Gastrocnemius medialis (tissue), 4 donors: Measurements from ENCODE around the gene CUEDC2. TPM values are rescaled to one million over a fixed set of nuclear protein-coding genes. Genes with fewer than 3 reads are reported as not detected.

Experiments used
- ATAC-seq, 2 donors: fragments of 150-250 bp; one replicate each; pipeline ENCODE4 v1.9.1; 2016
- DNase-seq, 2 donors: peaks; one replicate each; pipeline ENCODE4 v3.0.0-alpha.2; 2019
- H3K27ac ChIP-seq, 4 donors: fragments of 200-600 bp; sonication (generic); 1 replicate in 1 of 4; 2 replicates in 3 of 4; pipeline ENCODE4 v1.5.1; 2016 to 2018; ENCODE audit warnings: mild to moderate bottlenecking in 2 of 4, moderate library complexity in 1 of 4
- H3K27me3 ChIP-seq, 3 donors: fragments of 200-600 bp; sonication (generic) in 2 of 3; 1 replicate in 1 of 3; 2 replicates in 2 of 3; pipeline versions ENCODE4 v1.5.1 to v1.6.0; 2016 to 2019; ENCODE audit warnings: mild to moderate bottlenecking in 1 of 3, moderate library complexity in 1 of 3
- H3K36me3 ChIP-seq, 2 donors: fragments of 200-600 bp; sonication (generic) in 1 of 2; one replicate each; pipeline ENCODE4 v1.5.1; 2017 to 2018
- H3K4me1 ChIP-seq, 2 donors: fragments of 200-600 bp; sonication (generic) in 1 of 2; one replicate each; pipeline ENCODE4 v1.5.1; 2016 to 2017; ENCODE audit warnings: mild to moderate bottlenecking in 2 of 2
- H3K4me3 ChIP-seq, 4 donors: fragments of 200-600 bp; sonication (generic) in 3 of 4; 1 replicate in 1 of 4; 2 replicates in 3 of 4; pipeline ENCODE4 v1.5.1; 2016 to 2019; ENCODE audit warnings: mild to moderate bottlenecking in 2 of 4
- H3K9me3 ChIP-seq, 3 donors: fragments of 200-600 bp; sonication (generic) in 2 of 3; 1 replicate in 1 of 3; 2 replicates in 2 of 3; pipeline ENCODE4 v1.5.1; 2016 to 2019
- POLR2A ChIP-seq, 2 donors: fragments of 450-650 bp; IDR thresholded peaks; one replicate each; pipeline ENCODE4 v1.6.1; 2017; ENCODE audit warnings: antibody characterized with exemption in 2 of 2, mild to moderate bottlenecking in 2 of 2, moderate library complexity in 2 of 2
- in situ Hi-C, 4 donors: fragments of 200-750 bp; cut with MboI; loops; one replicate each; pipeline versions ENCODE4 v1.15.0 to v1.8.0; 2017; ENCODE audit warnings: low sequenced_read_pairs in 4 of 4
- intact Hi-C: fragments of 100-400 bp; cut with DNase I; formaldehyde crosslinking; loops from one replicate; pipeline ENCODE4 v1.15.1; 2023; ENCODE audit warnings: low total_unique reads
- total RNA-seq, 4 donors: library from RNA; depleted of rRNA; stranded (reverse); fragments of >200 nt; gene quantifications; one replicate each; pipeline versions ENCODE4 v1.1.0 to v1.2.3, GENCODE V29; 2016
- TF ChIP-seq, protein P1 (sequence below), 5 experiments: fragments of 450-650 bp in 3 of 5; fragments of 200-600 bp in 2 of 5; sonication (generic) in 2 of 5; IDR thresholded peaks in 4 of 5; conservative IDR thresholded peaks in 1 of 5; 1 replicate in 4 of 5; 2 replicates in 1 of 5; pipeline ENCODE4 v1.5.1; 2016 to 2019; ENCODE audit warnings: antibody characterized with exemption in 5 of 5, mild to moderate bottlenecking in 3 of 5, moderate library complexity in 3 of 5

The CUEDC2 gene
- total RNA-seq, 4 donors from 2014 or later: 51.6 to 83.1 (median 70.2) TPM

DNA sequence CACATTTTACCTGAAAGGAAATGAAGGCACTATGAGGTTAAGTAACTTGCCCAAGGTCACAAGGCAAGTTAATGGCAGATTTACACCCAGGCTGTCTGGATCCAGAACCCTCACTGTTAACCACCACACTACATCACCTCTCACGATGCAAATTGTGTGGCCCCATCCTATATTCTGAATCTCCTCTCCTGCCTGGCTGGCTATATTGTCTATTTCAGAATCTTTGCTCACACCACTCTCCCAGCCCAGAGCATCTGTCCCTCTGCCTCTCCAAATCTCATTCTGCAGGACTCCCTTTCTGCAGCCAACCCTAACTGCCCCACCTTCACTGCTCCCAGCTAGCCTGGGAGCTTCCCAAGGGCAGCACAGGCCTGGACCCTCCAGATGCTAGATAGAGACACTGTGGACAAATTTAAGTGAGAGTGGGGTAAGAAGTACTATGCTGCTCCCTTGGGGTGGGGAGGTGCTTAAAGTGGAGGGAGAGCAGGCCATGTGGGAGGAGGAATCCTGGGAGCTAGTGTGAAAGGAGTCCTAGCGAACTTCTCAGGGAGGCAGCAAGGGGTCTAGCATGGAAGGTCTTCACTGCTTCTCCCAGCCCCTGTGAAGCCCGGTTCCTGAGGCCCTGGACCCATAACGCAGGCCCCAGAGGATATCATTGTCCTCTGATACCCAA, 786 bp downstream of the CUEDC2 start:
- peaks cover 6 to 12% of the 10 kb centered on the region in 2 donors for H3K4me1 ChIP-seq
- ATAC-seq (peak; percentile 4 to 17), DNase-seq (no peak)
- H3K4me3 ChIP-seq: peak overlapping the region; percentile 72 to 100 (median 95)
- H3K36me3 ChIP-seq: no peaks in the 10 kb centered on the region
- TF ChIP-seq POLR2A (IDR thresholded peaks at IDR 0.05): no peak
- TF ChIP-seq, protein P1, sequence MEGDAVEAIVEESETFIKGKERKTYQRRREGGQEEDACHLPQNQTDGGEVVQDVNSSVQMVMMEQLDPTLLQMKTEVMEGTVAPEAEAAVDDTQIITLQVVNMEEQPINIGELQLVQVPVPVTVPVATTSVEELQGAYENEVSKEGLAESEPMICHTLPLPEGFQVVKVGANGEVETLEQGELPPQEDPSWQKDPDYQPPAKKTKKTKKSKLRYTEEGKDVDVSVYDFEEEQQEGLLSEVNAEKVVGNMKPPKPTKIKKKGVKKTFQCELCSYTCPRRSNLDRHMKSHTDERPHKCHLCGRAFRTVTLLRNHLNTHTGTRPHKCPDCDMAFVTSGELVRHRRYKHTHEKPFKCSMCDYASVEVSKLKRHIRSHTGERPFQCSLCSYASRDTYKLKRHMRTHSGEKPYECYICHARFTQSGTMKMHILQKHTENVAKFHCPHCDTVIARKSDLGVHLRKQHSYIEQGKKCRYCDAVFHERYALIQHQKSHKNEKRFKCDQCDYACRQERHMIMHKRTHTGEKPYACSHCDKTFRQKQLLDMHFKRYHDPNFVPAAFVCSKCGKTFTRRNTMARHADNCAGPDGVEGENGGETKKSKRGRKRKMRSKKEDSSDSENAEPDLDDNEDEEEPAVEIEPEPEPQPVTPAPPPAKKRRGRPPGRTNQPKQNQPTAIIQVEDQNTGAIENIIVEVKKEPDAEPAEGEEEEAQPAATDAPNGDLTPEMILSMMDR (IDR thresholded peaks at IDR 0.05 in 4 of 5, conservative IDR thresholded peaks at IDR 0.05 in 1 of 5): no peak
- no peaks in the 10 kb centered on the region for H3K9me3 ChIP-seq
- peak overlapping the region; percentile 78 to 91 (median 88) for H3K27ac ChIP-seq
- in situ Hi-C loops (no loop called here), intact Hi-C loops (loop anchor here (1.0 to 2.0 kb wide), 4 partner anchors 10 to 71 kb away; partner anchors contain the start of genes ACTR1A and SUFU)
- H3K27me3 ChIP-seq: peaks cover 6 to 11% (median 9%) of the 10 kb centered on the region in 3 donors

DNA sequence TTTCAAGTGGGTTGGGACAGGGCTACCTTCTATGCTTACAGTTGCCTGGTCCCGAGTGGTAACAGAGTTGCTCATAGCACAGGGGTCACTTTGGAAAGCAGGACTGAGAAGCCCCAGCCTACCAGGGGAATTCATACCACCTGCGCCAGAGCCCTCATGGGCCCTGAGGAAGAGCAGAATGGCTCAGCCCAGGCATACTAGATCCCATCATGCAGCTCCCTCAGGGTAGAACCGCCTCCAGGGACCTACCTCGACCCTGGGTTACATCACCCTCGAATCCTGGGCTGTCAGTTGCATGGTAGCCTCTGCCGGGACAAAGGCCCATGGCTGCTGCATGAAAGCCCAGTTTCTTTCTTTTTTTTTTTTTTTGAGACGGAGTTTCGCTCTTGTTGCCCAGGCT, 2.9 kb downstream of the CUEDC2 start:
- Histone ChIP-seq H3K4me1 (peaks cover 6 to 12% of the 10 kb centered on the region in 2 donors), H3K36me3 (no peaks in the 10 kb centered on the region), H3K27ac (no peak overlapping the region), H3K27me3 (peaks cover 3 to 6% (median 6%) of the 10 kb centered on the region in 3 donors), H3K9me3 (no peaks in the 10 kb centered on the region), H3K4me3 (no peak overlapping the region)
- DNase-seq: no peak
- ATAC-seq: no peak
- TF ChIP-seq, protein P1 (IDR thresholded peaks at IDR 0.05 in 4 of 5, conservative IDR thresholded peaks at IDR 0.05 in 1 of 5): no peak
- TF ChIP-seq POLR2A (IDR thresholded peaks at IDR 0.05): no peak
- in situ Hi-C loops: no loop called here
- intact Hi-C loops: no loop called here

DNA sequence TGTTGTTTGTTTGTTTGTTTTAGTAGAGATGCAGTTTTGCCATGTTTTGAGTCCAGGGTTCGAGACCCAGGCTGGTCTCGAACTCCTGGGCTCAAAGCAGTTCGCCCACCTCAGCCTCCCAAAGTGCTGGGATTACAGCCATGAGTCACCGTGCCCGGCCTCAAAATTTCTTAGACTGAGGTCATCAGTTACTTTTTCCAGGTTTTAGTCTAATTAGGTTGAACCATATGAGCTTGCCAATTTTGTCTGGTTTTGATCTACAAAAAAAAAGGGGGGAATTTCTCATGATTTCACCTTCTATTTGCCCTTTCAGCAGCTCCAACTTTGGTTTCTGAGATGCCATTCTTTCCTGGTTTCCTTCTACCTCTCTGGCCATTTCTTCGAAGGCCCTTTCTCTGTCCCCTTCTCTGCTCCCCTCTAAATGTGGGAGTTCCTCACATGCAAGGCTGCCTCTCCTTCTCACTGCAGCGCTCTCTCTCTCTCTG, 5.5 kb downstream of the CUEDC2 start:
- Histone ChIP-seq H3K9me3 (no peaks in the 10 kb centered on the region), H3K36me3 (no peaks in the 10 kb centered on the region), H3K4me1 (peaks cover 16 to 24% of the 10 kb centered on the region in 2 donors), H3K4me3 (no peak overlapping the region), H3K27ac (no peak overlapping the region), H3K27me3 (no peaks in the 10 kb centered on the region)
- DNase-seq (no peak), ATAC-seq (no peak)
- in situ Hi-C loops (no loop called here), intact Hi-C loops (no loop called here)
- TF ChIP-seq, protein P1 (IDR thresholded peaks at IDR 0.05 in 4 of 5, conservative IDR thresholded peaks at IDR 0.05 in 1 of 5): no peak
- no peak for TF ChIP-seq POLR2A (IDR thresholded peaks at IDR 0.05)

DNA sequence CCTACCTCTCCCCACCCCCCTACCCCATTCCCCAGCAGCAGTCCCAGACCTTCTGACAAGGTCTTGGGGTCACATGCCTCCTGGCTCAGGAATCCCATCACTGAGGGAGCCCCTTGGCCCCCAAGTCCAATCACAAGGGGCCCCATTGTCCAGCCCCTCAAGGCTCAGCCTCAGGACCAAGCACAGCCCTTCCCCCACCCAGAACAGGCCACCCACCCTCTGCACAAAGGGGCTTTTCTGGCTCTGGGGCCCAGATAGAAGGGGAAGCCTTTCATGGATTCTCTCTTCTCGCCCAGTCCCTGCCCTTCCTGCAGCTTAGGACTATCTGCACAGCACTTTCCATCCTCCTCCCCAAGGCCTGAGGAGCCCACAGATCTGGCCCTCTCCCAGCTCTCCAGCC, 6.9 kb downstream of the CUEDC2 start:
- in situ Hi-C loops: no loop called here
- ATAC-seq (no peak), DNase-seq (no peak)
- no peaks in the 10 kb centered on the region for H3K36me3 ChIP-seq
- no peak overlapping the region for H3K4me3 ChIP-seq
- no peaks in the 10 kb centered on the region for H3K9me3 ChIP-seq
- no peak overlapping the region for H3K27ac ChIP-seq
- no peaks in the 10 kb centered on the region for H3K27me3 ChIP-seq
- intact Hi-C loops: no loop called here
- TF ChIP-seq, protein P1 (IDR thresholded peaks at IDR 0.05 in 4 of 5, conservative IDR thresholded peaks at IDR 0.05 in 1 of 5): no peak
- TF ChIP-seq POLR2A (IDR thresholded peaks at IDR 0.05): no peak
- peaks cover 11 to 14% of the 10 kb centered on the region in 2 donors for H3K4me1 ChIP-seq
